Esophagus squamous epithelium (tissue), 5 donors: Measurements from ENCODE around the gene RCVRN. TPM values are rescaled to one million over a fixed set of nuclear protein-coding genes. Genes with fewer than 3 reads are reported as not detected.

Experiments
- DNase-seq: peaks from one replicate; lab custom pipeline; 2025; lab: John Stamatoyannopoulos, UW
- H3K27ac ChIP-seq, 4 donors: fragments of 200-600 bp; sonication (generic); one replicate each; pipeline ENCODE4 v1.5.1; 2016 to 2019; ENCODE audit warnings: mild to moderate bottlenecking in 1 of 4
- H3K27me3 ChIP-seq, 4 donors: fragments of 200-600 bp; sonication (generic); 1 replicate in 3 of 4; 2 replicates in 1 of 4; pipeline versions ENCODE4 v1.5.1 to v1.6.0; 2017 to 2021; ENCODE audit warnings: antibody characterized with exemption in 1 of 4
- H3K36me3 ChIP-seq, 3 donors: fragments of 200-600 bp; sonication (generic); one replicate each; pipeline ENCODE4 v1.5.1; 2016 to 2019
- H3K4me1 ChIP-seq, 3 donors: fragments of 200-600 bp; sonication (generic); one replicate each; pipeline ENCODE4 v1.5.1; 2017 to 2019
- H3K4me3 ChIP-seq, 4 donors: fragments of 200-600 bp; sonication (generic); 1 replicate in 3 of 4; 2 replicates in 1 of 4; pipeline ENCODE4 v1.5.1; 2016 to 2019; ENCODE audit warnings: mild to moderate bottlenecking in 2 of 4, moderate library complexity in 1 of 4
- H3K9me3 ChIP-seq, 3 donors: fragments of 200-600 bp; sonication (generic); one replicate each; pipeline ENCODE4 v1.5.1; 2016 to 2019
- POLR2A ChIP-seq, 4 donors: fragments of 450-650 bp; IDR thresholded peaks; one replicate each; pipeline ENCODE4 v1.6.1; 2017; ENCODE audit warnings: antibody characterized with exemption in 4 of 4, mild to moderate bottlenecking in 4 of 4, moderate library complexity in 3 of 4
- WGBS, 2 donors: methylation state at CpG; one replicate each; pipeline ENCODE4 v1.1.5; 2018; 5-methylcytosine and 5-hydroxymethylcytosine counted together
- intact Hi-C: fragments of 100-400 bp; cut with DNase I; formaldehyde crosslinking; loops from one replicate; pipeline ENCODE4 v1.15.0; 2022
- total RNA-seq, 4 donors: library from RNA; depleted of rRNA; stranded (reverse); fragments of >200 nt; gene quantifications; one replicate each; pipeline ENCODE4 v1.1.0, GENCODE V29; 2016
- TF ChIP-seq, protein P1 (sequence below), 6 experiments: fragments of 450-650 bp in 4 of 6; fragments of 200-600 bp in 2 of 6; sonication (generic) in 2 of 6; IDR thresholded peaks; one replicate each; pipeline ENCODE4 v1.5.1; 2016 to 2019; ENCODE audit warnings: antibody characterized with exemption in 6 of 6, mild to moderate bottlenecking in 4 of 6, moderate library complexity in 4 of 6
- donor health status: DM: yes; HTN: yes; CAD: no.

RCVRN gene
- total RNA-seq, 4 donors from 2014 or later: not detected

- Histone ChIP-seq H3K27me3 (no peaks in the 10 kb centered on the region), H3K4me3 (no peak overlapping the region), H3K36me3 (peaks cover 0 to 34% (median 0%) of the 10 kb centered on the region in 3 donors), H3K9me3 (no peaks in the 10 kb centered on the region), H3K27ac (no peak overlapping the region), H3K4me1 (no peaks in the 10 kb centered on the region)
- TF ChIP-seq, protein P1, sequence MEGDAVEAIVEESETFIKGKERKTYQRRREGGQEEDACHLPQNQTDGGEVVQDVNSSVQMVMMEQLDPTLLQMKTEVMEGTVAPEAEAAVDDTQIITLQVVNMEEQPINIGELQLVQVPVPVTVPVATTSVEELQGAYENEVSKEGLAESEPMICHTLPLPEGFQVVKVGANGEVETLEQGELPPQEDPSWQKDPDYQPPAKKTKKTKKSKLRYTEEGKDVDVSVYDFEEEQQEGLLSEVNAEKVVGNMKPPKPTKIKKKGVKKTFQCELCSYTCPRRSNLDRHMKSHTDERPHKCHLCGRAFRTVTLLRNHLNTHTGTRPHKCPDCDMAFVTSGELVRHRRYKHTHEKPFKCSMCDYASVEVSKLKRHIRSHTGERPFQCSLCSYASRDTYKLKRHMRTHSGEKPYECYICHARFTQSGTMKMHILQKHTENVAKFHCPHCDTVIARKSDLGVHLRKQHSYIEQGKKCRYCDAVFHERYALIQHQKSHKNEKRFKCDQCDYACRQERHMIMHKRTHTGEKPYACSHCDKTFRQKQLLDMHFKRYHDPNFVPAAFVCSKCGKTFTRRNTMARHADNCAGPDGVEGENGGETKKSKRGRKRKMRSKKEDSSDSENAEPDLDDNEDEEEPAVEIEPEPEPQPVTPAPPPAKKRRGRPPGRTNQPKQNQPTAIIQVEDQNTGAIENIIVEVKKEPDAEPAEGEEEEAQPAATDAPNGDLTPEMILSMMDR (IDR thresholded peaks at IDR 0.05): no peak
- TF ChIP-seq POLR2A (IDR thresholded peaks at IDR 0.05): no peak
- intact Hi-C loops: no loop called here
- DNase-seq: no peak
- WGBS, 2 donors: 85 to 91% methylated on average over 7 to 8 of the region's 9 CpGs
Observed at GRCh38 chr17:9943343-9943742, 38.3 kb upstream of the RCVRN start.

DNA sequence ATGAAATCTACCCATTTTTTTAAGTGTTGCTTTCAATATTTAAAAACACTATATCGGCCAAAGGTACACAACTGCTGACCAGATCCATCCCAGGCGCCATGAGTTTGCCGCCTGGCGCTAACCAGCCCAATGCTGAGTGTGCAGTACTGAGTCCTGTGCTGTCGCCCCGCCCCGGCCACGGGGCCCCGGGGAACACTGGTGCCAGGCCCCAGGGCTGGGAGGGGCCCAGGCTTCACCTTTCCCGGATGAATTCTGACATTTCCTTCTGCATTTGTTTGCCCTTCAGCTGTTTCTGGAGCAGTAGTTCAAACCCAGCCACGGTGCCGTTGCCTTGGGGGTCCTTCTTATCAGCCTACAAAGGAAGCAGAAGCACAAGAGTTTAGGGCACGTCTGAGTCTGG, 37.8 kb upstream of the RCVRN start:
- intact Hi-C loops: no loop called here
- H3K9me3 ChIP-seq: peaks cover 0 to 4% (median 3%) of the 10 kb centered on the region in 3 donors
- peaks cover 0 to 35% (median 0%) of the 10 kb centered on the region in 3 donors for H3K36me3 ChIP-seq
- no peak overlapping the region for H3K4me3 ChIP-seq
- no peaks in the 10 kb centered on the region for H3K4me1 ChIP-seq
- no peaks in the 10 kb centered on the region for H3K27me3 ChIP-seq
- no peak for DNase-seq
- TF ChIP-seq, protein P1 (IDR thresholded peaks at IDR 0.05): no peak
- no peak for TF ChIP-seq POLR2A (IDR thresholded peaks at IDR 0.05)
- WGBS, 2 donors: 52 to 93% methylated on average over 4 to 12 of the region's 13 CpGs
- H3K27ac ChIP-seq: no peak overlapping the region

- H3K27me3 ChIP-seq: no peaks in the 10 kb centered on the region
- H3K4me1 ChIP-seq: peaks cover 0 to 13% (median 0%) of the 10 kb centered on the region in 3 donors
- H3K27ac ChIP-seq: no peak overlapping the region
- peaks cover 0 to 35% (median 0%) of the 10 kb centered on the region in 3 donors for H3K36me3 ChIP-seq
- H3K4me3 ChIP-seq: no peak overlapping the region
- 86 to 91% methylated on average over 13 of the region's 13 CpGs for WGBS, 2 donors
- intact Hi-C loops: no loop called here
- TF ChIP-seq POLR2A (IDR thresholded peaks at IDR 0.05): no peak
- TF ChIP-seq, protein P1 (IDR thresholded peaks at IDR 0.05): no peak
- H3K9me3 ChIP-seq: peaks cover 0 to 5% (median 3%) of the 10 kb centered on the region in 3 donors
- DNase-seq: no peak
Observed at GRCh38 chr17:9941305-9941704, 36.2 kb upstream of the RCVRN start.

DNA sequence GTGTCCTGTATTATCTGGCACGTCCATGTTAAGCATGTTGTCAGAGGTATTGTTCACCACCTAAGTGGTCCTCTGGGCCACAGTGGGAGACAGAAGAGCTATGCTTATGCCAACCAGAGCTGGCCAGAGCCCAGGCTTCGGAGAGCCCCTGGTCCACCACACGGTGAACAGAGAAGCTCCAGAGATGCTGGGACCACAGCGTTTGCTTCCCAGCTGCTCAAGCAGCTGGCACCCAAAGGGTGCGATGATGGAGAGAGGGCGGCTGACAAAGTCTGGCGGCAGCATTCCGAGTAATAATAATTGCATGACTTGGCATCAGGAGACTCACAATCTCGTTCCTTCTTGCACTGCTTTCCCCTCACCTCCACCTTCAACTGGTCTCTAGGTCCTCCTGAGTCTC, 35.8 kb upstream of the RCVRN start:
- no peak overlapping the region for H3K4me3 ChIP-seq
- H3K36me3 ChIP-seq: peaks cover 0 to 35% (median 0%) of the 10 kb centered on the region in 3 donors

GRCh38 chr17:9938764-9939163, 33.7 kb upstream of the RCVRN start:
- H3K27ac ChIP-seq: no peak overlapping the region
- TF ChIP-seq POLR2A (IDR thresholded peaks at IDR 0.05): no peak
- TF ChIP-seq, protein P1 (IDR thresholded peaks at IDR 0.05): no peak
- DNase-seq: no peak
- peaks cover 0 to 5% (median 3%) of the 10 kb centered on the region in 3 donors for H3K9me3 ChIP-seq
- H3K36me3 ChIP-seq: peaks cover 0 to 41% (median 0%) of the 10 kb centered on the region in 3 donors
- intact Hi-C loops: no loop called here
- H3K4me3 ChIP-seq: no peak overlapping the region
- peaks cover 0 to 21% (median 0%) of the 10 kb centered on the region in 3 donors for H3K4me1 ChIP-seq
- WGBS, 2 donors: 54 to 56% methylated on average over 1 of the region's 1 CpG
- no peaks in the 10 kb centered on the region for H3K27me3 ChIP-seq

More for the DNA sequence above, 35.8 kb upstream of the RCVRN start:
- DNase-seq: no peak
- TF ChIP-seq, protein P1 (IDR thresholded peaks at IDR 0.05): no peak
- no peak for TF ChIP-seq POLR2A (IDR thresholded peaks at IDR 0.05)
- Histone ChIP-seq H3K4me1 (peaks cover 0 to 17% (median 0%) of the 10 kb centered on the region in 3 donors), H3K27ac (no peak overlapping the region), H3K9me3 (peaks cover 0 to 5% (median 3%) of the 10 kb centered on the region in 3 donors), H3K27me3 (no peaks in the 10 kb centered on the region)
- intact Hi-C loops: no loop called here
- 52 to 76% methylated on average over 3 to 6 of the region's 9 CpGs for WGBS, 2 donors
